Activated CD4-positive, alpha-beta T cell treated with anti-CD3 and anti-CD28 coated beads for 48 hours (primary cell): ENCODE data around the gene CAPZB.

Experiments used
- DNase-seq: peaks from one replicate; pipeline ENCODE4 v3.0.0-alpha.2; 2020

CAPZB gene

DNA sequence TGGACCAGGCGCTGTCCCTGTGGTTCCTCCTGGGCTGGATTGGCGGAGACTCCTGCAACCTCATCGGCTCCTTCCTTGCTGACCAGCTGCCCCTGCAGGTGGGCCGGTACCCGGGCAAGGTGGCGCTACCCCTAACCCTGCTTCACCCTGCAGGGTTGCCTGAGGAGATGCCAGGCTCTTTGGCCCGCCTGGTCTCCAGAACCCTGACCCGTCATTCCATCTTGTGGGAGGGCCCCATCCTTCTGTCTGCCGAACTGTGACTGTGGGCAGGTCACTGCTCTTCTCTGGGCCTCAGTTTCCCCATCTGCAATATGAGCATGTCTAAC, 160.7 kb downstream of the CAPZB start:
- no peak for DNase-seq

GRCh38 chr1:19323987-19324664, 161.2 kb downstream of the CAPZB start:
- DNase-seq: no peak

- no peak for DNase-seq
These were observed 162.9 kb downstream of the CAPZB start for GRCh38 chr1:19322481-19322880.

DNA sequence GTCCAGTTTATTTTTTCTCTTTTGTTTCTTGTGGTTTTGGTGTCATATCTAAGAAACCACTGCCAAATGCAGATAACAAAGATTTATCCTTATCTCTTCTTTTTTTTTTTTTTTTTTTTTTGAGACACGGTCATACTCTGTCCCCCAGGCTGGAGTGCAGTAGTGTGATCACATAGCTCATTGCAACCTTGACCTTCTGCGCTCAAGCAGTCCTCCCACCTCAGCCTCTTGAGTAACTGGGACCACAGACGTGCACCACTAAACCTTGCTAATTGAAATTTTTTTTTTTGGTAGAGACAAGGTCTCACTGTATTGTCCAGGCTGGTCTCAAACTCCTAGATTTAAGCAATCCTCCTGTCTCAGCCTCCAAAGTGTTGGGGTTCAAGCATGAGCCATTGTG, 164.3 kb downstream of the CAPZB start:
- no peak for DNase-seq

DNA sequence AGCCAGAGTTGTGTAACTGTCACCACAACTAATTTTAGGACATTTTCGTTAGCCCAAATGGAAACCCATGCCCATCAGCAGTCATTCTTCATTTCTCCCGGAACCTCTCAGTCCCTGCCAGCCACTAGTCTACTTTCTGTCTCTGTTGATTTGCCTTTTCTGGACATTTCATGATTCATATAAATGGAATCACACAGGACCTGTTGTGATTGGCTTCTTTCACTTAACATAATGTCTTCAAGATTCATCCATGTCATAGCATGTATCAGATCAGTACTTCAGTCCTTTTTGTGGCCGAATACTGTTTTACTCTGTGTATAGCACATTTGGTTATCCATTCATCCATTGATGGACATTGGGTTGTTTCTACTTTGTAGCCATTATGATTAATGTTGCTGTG, 166.1 kb downstream of the CAPZB start:
- no peak for DNase-seq

DNA sequence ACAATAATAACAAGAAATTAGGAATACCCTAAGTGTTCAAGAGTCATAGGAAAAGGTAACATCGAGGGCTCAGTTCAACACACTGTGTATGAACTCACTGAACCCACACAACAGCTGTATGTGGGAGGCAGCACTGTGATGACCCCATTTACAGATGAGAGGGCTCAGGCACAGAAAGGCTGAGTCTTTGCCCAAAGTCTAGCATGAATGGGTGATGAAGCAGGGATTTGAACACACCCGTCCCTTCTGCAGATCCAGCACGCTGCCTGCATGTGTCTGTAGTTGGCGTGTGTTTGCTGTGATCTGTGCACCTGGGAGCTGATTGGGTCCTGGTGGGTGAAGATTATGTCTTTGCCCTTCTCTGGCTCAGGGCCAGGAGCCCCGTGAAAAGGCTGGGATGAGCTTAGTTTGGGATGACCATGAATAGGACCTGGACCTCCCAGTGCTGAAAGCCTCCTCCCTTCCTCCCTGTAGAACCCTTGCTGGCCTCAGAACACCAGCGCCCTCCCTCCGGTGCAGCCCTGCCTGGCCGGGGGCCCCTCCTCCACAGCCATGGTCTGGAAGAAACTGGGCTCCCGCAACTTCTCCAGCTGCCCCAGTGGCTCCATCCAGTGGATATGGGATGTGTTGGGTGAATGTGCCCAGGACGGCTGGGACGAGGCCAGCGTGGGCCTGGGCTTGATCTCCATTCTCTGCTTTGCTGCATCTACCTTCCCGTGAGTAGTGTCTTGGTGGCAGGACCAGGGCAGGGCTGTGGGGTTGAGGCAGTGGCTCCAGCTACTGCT, 168.0 kb downstream of the CAPZB start:
- DNase-seq: no peak

GRCh38 chr1:19315378-19316198, 169.8 kb downstream of the CAPZB start:
- DNase-seq: no peak

DNA sequence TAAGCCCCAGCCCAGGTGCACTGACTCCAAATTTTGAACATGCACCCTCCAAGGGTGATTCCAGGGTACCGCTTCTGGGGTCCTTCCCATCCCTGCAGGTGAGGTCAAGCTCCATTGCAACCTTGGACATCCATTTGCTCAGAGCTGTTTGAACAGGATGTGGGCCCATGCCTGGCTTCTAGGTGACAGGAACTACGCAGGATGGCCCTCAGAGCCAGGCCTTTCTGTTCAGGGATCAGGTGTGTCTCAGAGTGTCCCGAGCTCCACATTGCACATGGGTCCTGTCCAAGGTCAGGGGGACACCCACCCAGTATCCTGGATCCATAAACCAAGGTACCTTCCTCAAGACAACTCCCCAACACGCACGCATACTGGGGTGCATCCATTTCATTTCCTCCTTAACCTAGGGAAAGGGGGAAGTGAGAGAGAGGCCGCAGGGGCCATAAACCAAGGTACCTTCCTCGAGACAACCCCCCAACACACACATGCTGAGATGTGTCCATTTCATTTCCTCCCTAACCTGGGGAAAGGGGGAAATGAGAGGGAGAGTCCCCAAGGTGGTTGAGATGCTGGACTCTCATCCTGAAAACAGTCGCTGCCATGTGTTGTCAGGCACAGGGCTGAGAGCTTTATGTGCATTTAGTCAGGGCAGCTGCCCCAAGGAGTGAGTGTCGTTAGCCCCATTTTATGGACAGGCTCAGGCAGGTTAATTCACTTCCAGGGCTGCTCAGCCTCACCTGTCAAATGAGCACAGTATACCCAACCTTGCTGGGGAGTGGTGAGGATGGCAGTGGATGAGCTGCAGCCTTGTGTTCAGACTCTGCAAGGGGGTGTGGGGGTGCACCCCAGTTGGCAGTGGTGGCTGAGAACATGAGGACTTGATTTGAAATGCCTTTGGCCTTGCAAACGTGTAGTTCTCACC, 171.1 kb downstream of the CAPZB start:
- no peak for DNase-seq

DNA sequence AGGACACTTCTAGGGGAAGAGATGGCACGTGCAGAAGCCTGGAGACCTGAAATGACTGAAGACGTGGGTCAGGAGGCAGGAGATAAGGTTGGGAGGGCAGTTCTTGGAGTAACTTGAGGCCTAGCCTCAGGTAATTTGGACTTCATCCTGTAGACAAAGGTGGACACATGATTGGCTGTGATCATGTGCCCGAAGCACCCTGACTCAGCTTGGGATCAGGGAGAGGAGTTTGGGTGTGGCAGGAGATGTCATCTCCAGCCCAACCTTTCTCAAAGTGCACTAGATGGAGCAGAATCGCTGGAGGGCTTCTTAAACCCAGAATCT, 171.7 kb downstream of the CAPZB start:
- DNase-seq: no peak

DNA sequence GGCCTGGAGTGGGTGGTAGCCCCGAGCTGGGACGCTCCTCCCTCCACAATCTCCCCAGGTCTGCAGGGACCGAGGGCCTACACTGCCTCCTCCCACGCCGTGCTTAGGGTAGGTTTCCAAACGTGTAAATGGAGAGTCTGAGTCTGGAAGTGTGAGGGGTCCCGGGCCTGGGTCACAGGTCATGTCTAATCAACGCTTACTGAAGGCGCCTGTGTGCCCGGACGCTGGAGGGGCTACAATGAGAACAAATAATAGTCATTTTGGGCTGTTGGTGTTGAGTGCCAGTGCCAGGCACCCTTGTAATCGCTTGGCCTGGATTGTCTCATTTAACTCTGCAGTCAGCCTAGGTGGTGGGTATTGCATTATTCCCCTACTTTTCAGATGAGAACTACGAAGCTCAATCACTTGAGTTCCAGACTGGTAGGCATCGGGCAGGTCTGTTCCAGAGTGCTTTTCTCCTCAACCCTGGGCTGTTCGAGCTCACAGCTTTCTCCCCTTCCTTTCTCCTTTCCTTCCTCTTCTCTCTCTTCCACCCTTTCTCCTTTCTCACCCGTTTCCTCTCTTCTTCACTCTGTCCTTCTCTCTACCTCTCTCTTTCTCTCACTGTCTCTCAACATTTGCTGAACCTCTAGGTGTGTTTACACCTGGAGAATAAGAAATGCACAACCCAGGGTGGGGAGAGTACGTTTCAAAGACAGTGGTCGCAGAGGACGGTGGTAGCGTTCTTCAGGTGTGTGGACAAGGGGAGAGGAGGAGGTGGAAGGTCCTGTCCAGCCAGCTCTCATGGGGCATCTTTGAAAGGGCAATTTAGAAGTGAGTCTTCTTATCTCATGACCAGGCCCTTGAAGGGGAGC, 172.3 kb downstream of the CAPZB start:
- no peak for DNase-seq

- DNase-seq: peak; percentile 92
These were observed 173.2 kb downstream of the CAPZB start, which contains the start of the genes AKR7A2 and SLC66A1 for GRCh38 chr1:19311931-19312781. AKR7A2 (minus strand) TSS chr1:19312144; CDS start chr1:19312124, 20 bp downstream. SLC66A1 (plus strand) TSS chr1:19312326; CDS start chr1:19317678, 5,352 bp downstream.

DNA sequence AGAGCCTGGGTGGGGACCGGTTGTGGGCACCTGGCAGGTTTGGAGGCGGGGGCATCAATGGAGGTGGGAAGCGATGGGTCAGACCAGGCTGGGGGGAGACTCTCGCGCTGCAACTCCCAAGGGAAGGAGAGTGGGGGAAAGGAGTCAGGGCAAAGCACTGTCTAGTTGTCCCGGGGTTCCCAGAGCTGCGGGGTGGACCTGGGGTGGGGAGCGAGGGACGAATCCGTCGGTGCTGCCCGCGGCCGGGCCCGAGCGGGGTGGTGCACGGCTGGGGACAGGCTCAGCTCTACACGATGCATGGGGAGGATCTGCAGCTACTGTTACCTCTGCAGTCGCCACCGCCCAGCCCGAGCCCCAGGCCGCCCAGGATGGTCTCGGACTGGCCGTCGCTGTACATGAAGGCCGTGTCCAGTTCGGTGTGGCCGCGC, 173.8 kb downstream of the CAPZB start:
- no peak for DNase-seq

- no peak for DNase-seq
These were observed 174.4 kb downstream of the CAPZB start for GRCh38 chr1:19310720-19311502.

- no peak for DNase-seq
These were observed 175.3 kb downstream of the CAPZB start for GRCh38 chr1:19310061-19310460.

DNA sequence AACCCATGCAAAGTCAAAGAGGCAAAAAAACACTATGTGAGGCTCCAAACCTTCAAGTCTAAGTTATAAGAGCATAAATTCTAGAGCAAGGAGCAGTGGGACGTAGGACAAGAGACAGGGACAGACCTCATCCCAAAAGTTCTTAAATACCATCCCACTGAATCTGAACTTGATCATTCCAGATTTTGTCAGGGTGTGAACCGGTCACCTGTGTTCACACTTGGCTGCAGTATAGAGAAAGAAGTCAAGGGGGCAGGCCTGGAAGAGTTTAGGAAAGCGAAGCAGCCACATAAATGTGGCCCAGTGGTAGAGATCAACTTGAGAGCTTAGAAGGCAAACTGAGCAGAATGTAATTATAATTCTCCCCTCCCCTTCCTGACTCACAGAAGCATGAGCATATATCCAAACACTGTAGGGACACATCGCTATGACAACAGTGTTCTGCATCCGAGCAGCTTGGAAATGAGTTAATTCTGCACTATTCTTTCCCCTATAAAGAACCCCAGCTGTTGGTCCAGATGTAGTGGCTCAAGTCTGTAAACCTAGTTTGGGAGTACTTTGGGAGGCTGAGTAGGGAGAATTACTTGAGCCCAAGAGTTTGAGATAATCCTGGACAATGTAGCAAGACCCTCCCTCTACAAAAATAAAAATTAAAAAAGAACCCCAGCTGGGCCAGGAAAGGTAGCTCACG, 176.1 kb downstream of the CAPZB start:
- no peak for DNase-seq

GRCh38 chr1:19308509-19308907, 176.8 kb downstream of the CAPZB start:
- no peak for DNase-seq

GRCh38 chr1:19307794-19308508, 177.4 kb downstream of the CAPZB start:
- no peak for DNase-seq

- DNase-seq: no peak
These were observed 178.4 kb downstream of the CAPZB start for GRCh38 chr1:19306941-19307340.
